GM19438 (cell line): ENCODE data around the gene NCAM1.

Experiments
- ATAC-seq: cut with Tn5 transposase; IDR thresholded peaks from one replicate; pipeline ENCODE4 v1.9.1; 2021; ENCODE audit warnings: low read depth; ENCODE audit not compliant: unreplicated experiment

NCAM1 gene

GRCh38 chr11:113082341-113082955, 121.2 kb downstream of the NCAM1 start:
- no peak for ATAC-seq

- ATAC-seq, result no peak
Measured at GRCh38 chr11:113083571-113083970, 122.4 kb downstream of the NCAM1 start.

GRCh38 chr11:113084297-113084696, 123.1 kb downstream of the NCAM1 start:
- no peak for ATAC-seq

DNA sequence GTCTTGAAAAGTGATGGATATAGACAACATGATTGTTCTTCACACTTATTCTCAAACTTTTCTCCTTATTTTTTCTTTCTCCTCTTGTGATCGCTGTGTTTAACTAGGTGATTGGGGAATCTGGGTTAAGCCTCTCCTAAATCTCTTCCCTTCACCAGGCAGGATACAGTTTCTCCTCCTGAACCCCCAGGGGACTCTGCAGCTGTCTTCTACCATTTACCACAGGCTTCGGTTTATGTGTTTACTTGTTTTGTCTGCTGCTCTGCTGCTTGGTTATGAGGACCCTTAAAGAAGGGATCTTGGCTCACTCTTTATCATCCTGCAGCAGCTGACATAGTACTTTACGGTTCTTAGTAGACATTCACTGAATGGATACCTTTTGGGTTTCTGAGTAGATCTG, 124.2 kb downstream of the NCAM1 start:
- ATAC-seq, result no peak

- ATAC-seq, result no peak
Measured at GRCh38 chr11:113087706-113088105, 126.5 kb downstream of the NCAM1 start.

- ATAC-seq, result no peak
Measured at GRCh38 chr11:113090716-113091480, 129.7 kb downstream of the NCAM1 start.

- ATAC-seq, result no peak
Measured at GRCh38 chr11:113091481-113091780, 130.2 kb downstream of the NCAM1 start.

DNA sequence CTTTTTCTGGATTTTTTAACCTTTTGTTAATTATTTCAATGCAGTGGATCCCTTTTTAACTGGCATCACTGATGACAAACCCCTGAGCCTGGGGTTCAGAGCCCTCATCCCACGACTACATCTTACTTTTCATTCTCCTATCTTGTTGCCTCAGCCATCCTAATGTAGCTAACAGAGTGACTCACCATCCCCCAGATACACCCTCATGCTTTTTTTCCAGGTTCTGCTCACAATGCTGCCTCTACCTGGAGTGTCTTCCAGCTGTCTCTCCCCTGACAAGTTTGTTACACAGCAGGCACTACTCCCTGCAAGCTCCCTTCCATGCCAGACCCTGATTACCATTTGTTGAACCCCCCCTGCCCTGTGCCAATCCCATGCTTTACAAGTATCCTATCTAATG, 135.4 kb downstream of the NCAM1 start:
- no peak for ATAC-seq

GRCh38 chr11:113103932-113104690, 142.9 kb downstream of the NCAM1 start:
- ATAC-seq, result no peak

GRCh38 chr11:113104691-113105251, 143.6 kb downstream of the NCAM1 start:
- no peak for ATAC-seq

DNA sequence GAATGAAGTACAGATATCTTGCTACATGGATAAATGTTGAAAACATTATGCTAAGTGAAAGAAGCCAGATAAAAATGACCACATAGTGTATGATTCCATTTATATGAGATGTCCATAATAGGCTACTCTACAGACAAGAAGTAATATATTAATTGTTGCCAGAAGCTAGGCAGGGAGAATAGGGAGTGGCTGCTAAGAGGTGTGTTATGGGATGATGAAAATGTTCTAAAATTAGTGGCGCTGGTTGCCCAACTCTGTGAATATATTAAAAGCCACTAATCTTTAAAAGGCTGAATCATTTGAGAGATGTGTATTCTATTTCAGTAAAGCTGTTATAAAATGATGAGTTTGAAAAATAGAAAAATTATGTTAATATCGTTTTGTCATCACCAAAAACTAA, 144.4 kb downstream of the NCAM1 start:
- ATAC-seq, result no peak

DNA sequence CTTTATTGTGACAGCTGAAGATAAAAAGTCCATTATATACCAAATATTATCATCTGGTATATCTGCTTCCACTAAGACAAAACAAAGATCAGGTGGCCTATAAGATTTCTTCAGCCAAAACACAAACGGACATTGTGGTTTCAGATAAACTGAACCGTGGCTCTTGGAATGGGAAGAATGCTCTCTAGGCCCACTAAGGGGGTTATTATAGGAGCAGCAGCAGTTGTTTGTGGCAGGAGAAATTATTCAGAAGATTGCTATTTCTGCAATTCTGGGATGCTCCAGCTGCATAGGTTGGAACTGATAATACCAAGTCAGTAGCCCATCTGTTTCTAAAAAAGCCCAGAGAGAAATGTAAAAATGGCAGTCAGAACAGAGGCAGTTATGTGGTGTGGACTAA, 145.3 kb downstream of the NCAM1 start:
- ATAC-seq, result no peak

GRCh38 chr11:113110046-113110445, 148.8 kb downstream of the NCAM1 start:
- ATAC-seq, result no peak

DNA sequence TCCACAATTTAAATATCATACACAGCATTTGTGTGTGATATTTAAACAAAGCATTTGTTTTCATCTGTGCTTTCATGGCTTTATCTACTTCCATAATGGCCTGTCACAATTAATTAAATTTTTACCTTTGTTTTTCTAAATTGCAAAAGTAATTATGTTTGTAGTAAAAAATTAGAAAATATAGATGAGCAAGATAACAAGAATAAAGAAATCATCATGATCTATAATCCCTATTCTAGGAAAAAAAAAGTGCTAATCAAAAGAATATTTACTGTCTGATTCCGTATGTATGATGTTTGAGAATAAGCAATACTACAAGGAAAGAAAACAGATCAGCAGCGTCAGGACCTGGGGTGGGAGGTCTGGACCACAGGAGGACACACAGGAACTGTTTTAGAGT, 149.9 kb downstream of the NCAM1 start:
- no peak for ATAC-seq

GRCh38 chr11:113112307-113112706, 151.1 kb downstream of the NCAM1 start:
- ATAC-seq, result no peak

GRCh38 chr11:113113801-113114704, 152.8 kb downstream of the NCAM1 start:
- ATAC-seq, result no peak

GRCh38 chr11:113114705-113115027, 153.4 kb downstream of the NCAM1 start:
- no peak for ATAC-seq

DNA sequence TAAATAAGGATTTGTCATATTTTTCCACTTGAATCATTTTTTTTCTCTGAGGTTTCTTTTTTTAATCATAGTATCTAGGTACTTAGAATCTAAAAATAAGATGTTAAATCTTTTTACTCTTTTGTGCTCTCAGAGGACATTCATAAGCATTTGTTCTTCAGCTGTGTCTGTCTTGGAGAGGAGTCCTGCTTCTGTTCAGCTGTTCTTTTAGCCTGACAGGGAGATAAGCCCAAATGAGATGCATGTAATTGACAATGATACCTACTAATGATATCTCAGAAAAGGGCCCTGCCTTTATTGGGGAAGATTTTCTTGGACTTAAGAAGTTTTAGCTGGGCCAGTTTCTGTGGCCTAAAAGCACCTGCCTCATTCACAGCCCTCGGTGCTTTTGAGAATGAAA, 156.9 kb downstream of the NCAM1 start:
- no peak for ATAC-seq

DNA sequence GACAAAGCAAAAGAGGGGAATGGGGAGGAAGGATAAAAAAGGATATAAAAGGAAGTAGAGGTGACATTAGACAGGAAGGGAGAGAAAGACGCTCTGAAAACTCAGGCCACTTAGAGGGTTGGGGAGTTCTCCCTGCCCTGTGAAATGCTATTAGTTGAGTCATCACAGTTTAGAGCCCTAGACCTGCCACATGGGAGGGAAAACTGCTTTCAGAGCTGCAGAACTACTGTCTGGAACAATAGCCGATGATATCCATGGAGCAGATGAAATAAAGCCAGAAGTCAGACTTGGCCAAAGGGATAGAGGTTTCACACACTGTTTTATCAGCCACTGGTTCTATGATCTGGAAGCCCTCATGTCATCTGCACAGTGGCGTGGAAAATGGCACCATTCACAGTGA, 157.9 kb downstream of the NCAM1 start:
- no peak for ATAC-seq

GRCh38 chr11:113119966-113120736, 158.9 kb downstream of the NCAM1 start:
- ATAC-seq, result no peak
